ENCODE results near the gene TNFRSF14.

TNFRSF14 gene

DNA sequence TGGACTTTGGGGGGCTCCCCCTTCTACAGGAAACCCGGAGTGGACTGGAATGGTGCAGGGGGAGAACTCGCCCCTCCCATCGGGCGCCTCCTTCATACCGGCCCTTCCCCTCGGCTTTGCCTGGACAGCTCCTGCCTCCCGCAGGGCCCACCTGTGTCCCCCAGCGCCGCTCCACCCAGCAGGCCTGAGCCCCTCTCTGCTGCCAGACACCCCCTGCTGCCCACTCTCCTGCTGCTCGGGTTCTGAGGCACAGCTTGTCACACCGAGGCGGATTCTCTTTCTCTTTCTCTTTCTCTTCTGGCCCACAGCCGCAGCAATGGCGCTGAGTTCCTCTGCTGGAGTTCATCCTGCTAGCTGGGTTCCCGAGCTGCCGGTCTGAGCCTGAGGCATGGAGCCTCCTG, at the start of gene TNFRSF14:
Gene TNFRSF14, plus strand, starts transcription at position 95 of the 401 bp plus-strand sequence. Its CDS starts 294 bp downstream, at position 389.
- DNase-seq = no peak

- DNase-seq = no peak
These were observed 49.1 kb upstream of the TNFRSF14 start for GRCh38 chr1:2506901-2507565.

GRCh38 chr1:2507744-2508155, 48.4 kb upstream of the TNFRSF14 start:
- no peak for DNase-seq

DNA sequence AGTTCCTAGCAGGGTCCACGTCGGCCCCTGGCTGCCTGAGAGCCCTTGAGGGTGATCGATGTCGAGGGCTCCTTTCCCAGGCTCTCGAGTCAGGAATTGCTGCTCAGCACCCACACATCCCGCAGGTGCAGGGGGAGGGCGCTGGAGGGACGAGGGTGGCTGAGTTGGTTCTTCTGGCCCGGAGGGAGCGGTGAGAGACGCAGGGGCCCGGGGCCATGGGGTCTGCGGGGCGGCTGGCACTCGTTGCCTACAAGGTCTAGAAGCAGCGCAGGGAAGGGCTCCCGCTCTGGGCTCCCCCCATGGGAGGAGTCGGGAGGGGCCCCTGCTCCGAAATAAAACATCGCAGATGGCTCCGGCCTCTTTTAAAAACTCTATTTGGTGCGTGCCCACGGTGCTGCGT, 48.0 kb upstream of the TNFRSF14 start:
- no peak for DNase-seq

GRCh38 chr1:2508751-2509150, 47.4 kb upstream of the TNFRSF14 start:
- no peak for DNase-seq

DNA sequence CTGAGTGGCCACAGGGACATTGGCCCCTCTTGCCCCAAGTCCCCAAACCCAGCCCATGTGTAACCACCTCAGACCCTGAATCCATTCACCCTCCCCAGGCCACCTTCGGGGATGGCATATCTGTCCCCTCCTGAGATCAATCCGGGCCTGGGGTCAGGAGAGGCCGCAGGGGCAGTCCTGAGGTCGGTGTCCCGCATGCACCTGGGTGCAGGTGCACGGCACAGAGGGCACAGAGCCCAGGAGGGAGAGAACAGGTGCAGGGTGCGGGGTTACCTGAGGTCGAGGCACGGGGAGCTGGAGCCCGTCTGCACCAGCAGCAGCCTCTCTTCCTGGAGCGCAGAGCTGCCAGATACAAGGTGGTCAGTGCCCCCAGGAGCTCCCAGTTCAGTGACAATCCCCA, 46.6 kb upstream of the TNFRSF14 start:
- no peak for DNase-seq

GRCh38 chr1:2510366-2511155, 45.6 kb upstream of the TNFRSF14 start:
- no peak for DNase-seq

DNA sequence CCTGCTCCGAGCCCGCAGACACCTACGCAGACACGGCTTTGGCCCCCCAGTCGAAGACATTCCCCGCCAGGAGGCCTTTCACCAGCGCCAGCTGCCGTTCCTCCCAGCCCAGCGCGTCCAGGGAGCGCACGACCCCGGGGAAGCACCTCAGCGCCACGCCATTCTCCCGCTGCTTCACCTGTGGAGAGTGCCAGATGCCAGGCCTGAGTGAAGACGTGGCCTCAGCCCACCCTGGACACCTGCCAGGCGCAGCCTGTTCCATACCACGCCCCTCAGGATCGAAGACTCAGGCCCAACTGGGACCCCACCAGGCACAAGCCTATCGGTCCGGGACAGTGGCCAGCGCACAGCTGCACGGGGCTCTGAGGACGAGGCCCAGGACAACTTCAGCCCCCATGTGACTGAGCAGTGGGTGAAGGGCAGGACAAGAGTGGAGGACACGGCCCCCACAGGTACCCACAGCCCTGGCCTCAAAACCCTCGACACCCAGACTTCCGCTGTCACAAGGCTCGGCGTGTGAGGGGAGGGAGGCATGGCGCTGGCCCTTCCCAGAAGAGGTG, 43.2 kb upstream of the TNFRSF14 start:
- no peak for DNase-seq

DNA sequence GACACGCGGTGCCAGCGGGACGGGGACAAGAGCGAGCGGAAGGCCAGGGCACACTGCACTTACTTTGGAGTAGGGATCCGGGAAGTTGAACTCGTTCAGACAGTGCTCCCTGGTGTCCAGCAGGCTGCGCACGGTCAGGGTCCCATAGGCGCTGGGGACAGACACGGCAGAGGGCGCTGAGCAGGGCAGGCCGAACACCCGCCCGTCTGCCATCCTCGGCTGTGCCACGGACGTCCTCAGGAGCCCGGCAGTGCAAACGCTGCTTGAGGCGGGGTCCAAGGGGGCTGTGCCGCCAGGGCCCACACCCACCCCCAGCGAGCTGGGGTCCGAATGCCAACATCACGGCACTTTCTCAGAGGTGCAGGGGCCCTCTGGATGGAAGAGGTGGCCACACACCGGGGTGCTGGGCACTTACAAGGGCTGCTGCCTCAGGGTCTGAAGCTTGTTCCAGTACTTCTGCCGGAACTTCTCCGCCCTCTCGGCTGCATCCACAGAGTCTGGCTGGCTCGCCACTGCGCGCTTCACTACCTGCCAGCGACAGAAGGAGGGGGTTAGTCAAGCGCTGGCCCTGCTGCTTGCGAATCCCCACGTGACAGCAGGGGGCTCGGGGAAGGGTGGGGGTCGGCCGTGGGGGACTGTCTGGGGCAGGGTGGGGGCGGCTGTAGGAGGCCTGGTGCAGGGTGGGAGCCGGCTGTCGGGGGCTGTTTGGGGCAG, 42.1 kb upstream of the TNFRSF14 start:
- no peak for DNase-seq

DNA sequence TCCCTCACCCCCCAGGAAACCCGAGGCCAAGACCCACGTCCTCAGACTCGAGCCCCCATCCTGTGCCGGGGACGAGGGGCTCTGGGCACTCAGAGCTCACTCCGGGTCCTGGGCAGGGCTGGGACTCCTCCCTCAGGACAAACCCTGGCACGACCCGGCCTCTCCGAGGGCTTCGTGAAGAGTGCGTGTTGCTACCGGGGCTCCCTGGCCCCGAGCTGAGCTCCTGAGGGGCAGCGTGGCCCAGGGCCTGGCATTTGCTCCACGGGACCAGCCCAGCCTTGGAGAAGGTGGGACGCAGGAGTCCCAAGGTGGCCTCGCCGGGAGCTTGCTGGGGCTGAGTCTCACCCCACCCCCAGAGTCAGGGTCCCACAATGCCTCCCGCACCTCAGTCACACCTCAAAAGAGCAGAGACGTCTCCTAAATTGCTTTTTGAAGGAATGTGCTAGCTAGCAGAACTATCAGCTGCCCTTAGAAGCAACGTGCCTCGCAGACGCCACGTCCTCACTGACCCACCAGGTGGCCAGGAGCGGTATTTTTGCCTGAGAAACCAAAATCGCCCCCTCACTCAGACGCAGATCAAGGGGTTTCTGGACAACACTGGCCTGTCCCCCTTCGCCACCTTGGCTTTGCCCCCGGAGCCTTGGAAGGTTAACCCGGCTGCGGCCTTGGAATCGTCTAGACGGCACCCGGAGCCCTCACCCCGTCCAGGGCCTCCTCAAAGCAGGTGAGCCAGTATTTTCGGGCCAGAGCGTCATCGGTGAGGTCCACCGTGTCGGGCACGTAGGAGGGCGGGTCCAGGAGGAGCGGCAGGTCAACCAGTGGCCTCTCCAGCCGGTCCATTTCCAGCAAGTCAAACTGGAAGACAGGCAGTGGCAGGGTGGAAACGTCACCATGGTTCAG, 41.1 kb upstream of the TNFRSF14 start:
- no peak for DNase-seq

DNA sequence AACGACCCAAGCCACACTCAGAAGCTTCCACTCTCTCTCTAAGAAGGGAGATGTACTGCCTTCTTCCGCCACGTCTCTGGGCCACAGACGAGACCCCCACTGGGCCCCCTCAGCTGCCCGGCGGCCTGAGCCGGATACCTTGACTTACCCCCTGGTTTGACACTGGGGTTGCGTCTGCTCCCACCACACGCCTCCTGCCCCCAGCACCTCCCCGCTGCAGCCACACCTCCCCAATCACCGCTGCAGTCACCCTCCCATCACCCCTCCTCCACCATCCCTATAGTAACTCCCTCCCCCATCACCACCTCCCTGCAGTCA, 40.4 kb upstream of the TNFRSF14 start:
- no peak for DNase-seq

DNA sequence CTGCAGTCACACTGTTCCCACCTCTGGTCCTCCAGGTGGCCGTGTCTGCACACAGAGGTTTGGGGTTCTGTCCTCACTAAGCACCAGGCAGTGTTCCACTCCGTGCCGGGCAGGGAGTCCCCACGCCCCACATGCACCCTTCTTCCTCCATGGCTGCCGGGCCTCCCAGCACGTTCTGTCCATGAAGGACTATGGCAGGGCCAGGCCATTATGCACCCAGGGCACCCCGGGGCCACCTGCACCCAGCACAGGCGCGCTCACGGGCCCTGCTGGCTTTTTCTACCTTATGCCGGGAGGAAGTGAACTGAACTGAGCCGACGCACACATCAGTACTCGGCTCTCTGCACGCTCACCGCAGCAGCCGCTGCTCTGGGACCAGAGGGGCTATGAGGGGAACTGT, 40.0 kb upstream of the TNFRSF14 start:
- no peak for DNase-seq

- DNase-seq = no peak
These were observed 39.2 kb upstream of the TNFRSF14 start for GRCh38 chr1:2516946-2517345.

- DNase-seq = no peak
These were observed 38.2 kb upstream of the TNFRSF14 start for GRCh38 chr1:2517966-2518365.

GRCh38 chr1:2518528-2518927, 37.6 kb upstream of the TNFRSF14 start:
- DNase-seq = no peak

GRCh38 chr1:2519029-2519685, 37.0 kb upstream of the TNFRSF14 start:
- no peak for DNase-seq

GRCh38 chr1:2519729-2520128, 36.4 kb upstream of the TNFRSF14 start:
- DNase-seq = no peak

DNA sequence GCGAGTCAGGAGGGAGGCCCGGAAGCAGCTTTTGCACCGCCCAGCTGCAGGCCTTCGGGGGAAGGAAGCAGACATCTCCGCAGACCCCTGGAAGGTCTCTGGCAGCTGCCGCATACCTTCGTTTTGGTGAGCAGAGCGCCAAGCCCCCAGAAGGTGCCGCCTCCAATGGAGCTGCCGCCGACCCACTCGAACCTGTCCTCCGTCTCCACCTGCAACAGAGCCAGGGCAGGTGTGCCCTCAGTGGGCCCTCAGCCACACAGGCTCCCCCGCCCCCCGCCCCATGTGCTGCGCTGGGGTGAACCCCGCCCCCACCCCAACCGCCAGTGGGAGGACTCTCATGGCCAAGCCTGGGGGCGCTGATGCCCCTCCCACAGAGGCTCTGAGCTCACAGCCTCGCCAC, 36.0 kb upstream of the TNFRSF14 start:
- DNase-seq = no peak

- no peak for DNase-seq
These were observed 35.4 kb upstream of the TNFRSF14 start for GRCh38 chr1:2520806-2521205.

- no peak for DNase-seq
These were observed 33.9 kb upstream of the TNFRSF14 start for GRCh38 chr1:2522230-2522629.

DNA sequence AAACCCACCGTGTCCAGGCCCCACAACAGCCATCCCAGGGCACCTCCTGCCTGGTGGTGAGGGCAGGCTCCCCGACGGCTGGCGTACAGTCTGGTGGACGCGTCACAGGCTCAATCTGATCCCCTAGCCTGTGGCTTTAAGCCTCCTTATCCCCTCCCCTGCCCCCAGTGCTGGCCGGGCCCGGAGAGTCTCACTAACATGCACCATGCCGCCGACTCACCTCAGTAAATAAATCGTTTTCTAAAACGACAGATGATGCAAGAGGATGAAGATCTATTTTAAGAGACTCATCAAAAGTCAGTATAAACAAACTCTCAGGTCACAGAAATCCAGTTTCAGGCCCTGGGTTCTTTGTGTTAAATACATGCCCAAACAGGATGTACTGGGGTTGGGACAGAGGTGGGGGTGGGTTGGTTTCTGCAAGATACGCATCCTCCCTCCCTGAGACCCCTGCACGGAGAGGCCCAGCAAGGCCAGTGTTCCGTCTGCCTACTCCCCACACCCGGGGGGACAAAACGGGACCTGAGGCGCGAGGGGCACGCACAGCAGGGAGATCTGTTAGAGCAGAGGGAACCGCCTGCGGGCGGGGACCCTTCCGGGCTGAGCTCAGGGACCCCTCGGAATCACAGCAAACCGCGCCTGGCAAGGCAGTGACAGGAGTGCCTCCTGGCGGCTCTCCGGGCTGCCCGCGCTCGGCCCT, 32.8 kb upstream of the TNFRSF14 start:
- no peak for DNase-seq

Measured in NCI-H1436 treated with DMSO at 0.1 percent for 48 hours (cell line).